HepG2 (cell line): ENCODE data around the gene ABCD1. TPM values are rescaled to one million over a fixed set of nuclear protein-coding genes. Genes with fewer than 3 reads are reported as not detected.
"Not testable (repeated sequence)": the region's sequence is repeated elsewhere in the genome, so short reads cannot be mapped to it uniquely, and the experiment has no call there.

Experiments used
- ATAC-seq: fragments of 200-7000 bp; cut with Tn5 transposase; 3 replicates; pipeline ENCODE4 v1.9.1; 2020; ENCODE audit warnings: mild to moderate bottlenecking, moderate library complexity
- BruUV-seq: library from RNA; stranded (reverse); fragments of 400-500 nt; replicated peaks from 2 replicates; lab custom pipeline; 2021; lab: Mats Ljungman, UMichigan
- CTCF ChIA-PET: fragments of 300-600 bp; formaldehyde crosslinking; extraction: SDS; loops from one replicate; lab custom pipeline; 2021; ENCODE audit warnings: low total read pairs, inconsistent platforms, low intra/inter-chr PET ratio; lab: Yijun Ruan, JAX
- POLR2A ChIA-PET: fragments of 350-600 bp; sonication (Branson Sonifier 250); formaldehyde crosslinking; loops from one replicate; lab custom pipeline; 2020; ENCODE audit warnings: antibody characterized with exemption, inconsistent platforms; lab: Yijun Ruan, JAX
- DNase-seq: peaks from one replicate; pipeline ENCODE4 v3.0.0-alpha.2; 2015; ENCODE audit warnings: low spot score
- FAIRE-seq: peaks from 3 replicates; lab custom pipeline; 2011; peaks lifted over from hg19 to GRCh38; lab: Jason Lieb, UNC
- H2AFZ ChIP-seq: one replicate; pipeline ENCODE4 v1.6.1; 2011; ENCODE audit warnings: low read length, inconsistent platforms
- H3K27ac ChIP-seq: fragments of 300-600 bp; 3 replicates; pipeline ENCODE4 v1.8.0; 2011; ENCODE audit warnings: mixed run types, mild to moderate bottlenecking, mixed read lengths, low read length, inconsistent platforms; ENCODE audit not compliant: insufficient read depth; ENCODE audit errors: extremely low read length
- H3K27me3 ChIP-seq, 2 experiments: fragments of 200-600 bp in 1 of 2; 2 replicates in 1 of 2; 3 replicates in 1 of 2; pipeline versions ENCODE4 v1.6.0 to v1.8.0; 2011; ENCODE audit warnings: low read length in 2 of 2, mild to moderate bottlenecking in 2 of 2, moderate library complexity in 2 of 2, inconsistent platforms in 1 of 2; ENCODE audit not compliant: insufficient read depth in 2 of 2, control insufficient read depth in 1 of 2
- H3K36me3 ChIP-seq, 2 experiments: fragments of 200-600 bp in 1 of 2; replicated peaks in 1 of 2; 2 replicates in 1 of 2; 3 replicates in 1 of 2; pipeline versions ENCODE4 v1.5.1 to v1.8.0; 2011; ENCODE audit warnings: low read length in 2 of 2, inconsistent platforms in 1 of 2; ENCODE audit not compliant: insufficient read depth in 2 of 2, control insufficient read depth in 1 of 2
- H3K4me1 ChIP-seq: 2 replicates; pipeline ENCODE4 v1.5.1; 2012; ENCODE audit warnings: low read length, inconsistent platforms; ENCODE audit not compliant: insufficient read depth
- H3K4me2 ChIP-seq: 2 replicates; pipeline ENCODE4 v1.6.0; 2011; ENCODE audit warnings: low read depth, low read length, inconsistent platforms
- H3K4me3 ChIP-seq, 3 experiments: fragments of 200-600 bp in 1 of 3; sonication (generic), shearing (Covaris generic) in 1 of 3; replicated peaks in 1 of 3; 2 replicates each; pipeline ENCODE4 v1.5.1; 2011 to 2016; ENCODE audit warnings: low read length in 3 of 3, inconsistent platforms in 2 of 3, low read depth in 2 of 3, mild to moderate bottlenecking in 2 of 3, control low read depth in 1 of 3, mixed read lengths in 1 of 3; ENCODE audit not compliant: insufficient read depth in 1 of 3
- H3K79me2 ChIP-seq: one replicate; pipeline ENCODE4 v1.6.1; 2011; ENCODE audit warnings: low read length, inconsistent platforms; ENCODE audit not compliant: insufficient read depth
- H3K9ac ChIP-seq: 2 replicates; pipeline ENCODE4 v1.6.0; 2011; ENCODE audit warnings: mild to moderate bottlenecking, low read depth, low read length, inconsistent platforms; ENCODE audit not compliant: insufficient read depth
- H3K9me3 ChIP-seq: 2 replicates; pipeline ENCODE4 v1.5.1; 2012; ENCODE audit warnings: mild to moderate bottlenecking, low read length
- H4K20me1 ChIP-seq: 2 replicates; pipeline ENCODE4 v1.6.0; 2011; ENCODE audit warnings: inconsistent platforms, mild to moderate bottlenecking, low read length, moderate library complexity; ENCODE audit not compliant: insufficient read depth
- AGO1 ChIP-seq: fragments of 200-400 bp; formaldehyde crosslinking; IDR thresholded peaks from 2 replicates; pipeline ENCODE4 v1.6.1; 2017; ENCODE audit warnings: mild to moderate bottlenecking, low read depth, low read length, moderate library complexity; ENCODE audit not compliant: poor library complexity, severe bottlenecking
- AGO2 ChIP-seq: fragments of 200-400 bp; formaldehyde crosslinking; optimal IDR thresholded peaks from 2 replicates; pipeline ENCODE3; 2017; ENCODE audit warnings: mild to moderate bottlenecking, low read depth, low read length, moderate library complexity
- RBFOX2 ChIP-seq: fragments of 200-400 bp; formaldehyde crosslinking; IDR thresholded peaks from 2 replicates; pipeline ENCODE4 v1.6.1; 2017; ENCODE audit warnings: low read depth, mild to moderate bottlenecking, low read length
- RORA ChIP-seq: sonication (generic); formaldehyde crosslinking; IDR thresholded peaks from 2 replicates; pipeline ENCODE4 v1.5.0; 2020; ENCODE audit warnings: mild to moderate bottlenecking, missing genetic modification reagents, moderate library complexity
- ZBTB1 ChIP-seq: sonication (generic); formaldehyde crosslinking; IDR thresholded peaks from 2 replicates; pipeline ENCODE4 v1.4.0; 2020; ENCODE audit warnings: missing genetic modification reagents, borderline replicate concordance
- ZFP90 ChIP-seq: sonication (generic); formaldehyde crosslinking; IDR thresholded peaks from 2 replicates; pipeline ENCODE4 v1.8.0; 2022; ENCODE audit warnings: missing genetic modification reagents, mild to moderate bottlenecking, inconsistent platforms, borderline replicate concordance
- ZNF180 ChIP-seq: sonication (generic); formaldehyde crosslinking; IDR thresholded peaks from 2 replicates; pipeline ENCODE4 v1.4.0; 2020; ENCODE audit warnings: low read depth, missing genetic modification reagents, borderline replicate concordance
- ZNF367 ChIP-seq: sonication (generic); formaldehyde crosslinking; IDR thresholded peaks from 2 replicates; pipeline ENCODE4 v1.4.0; 2020; ENCODE audit warnings: missing genetic modification reagents, borderline replicate concordance
- ZNF746 ChIP-seq: sonication (generic); formaldehyde crosslinking; IDR thresholded peaks from 2 replicates; pipeline ENCODE4 v1.8.0; 2022; ENCODE audit warnings: mild to moderate bottlenecking, missing genetic modification reagents
- ZZZ3 ChIP-seq: sonication (generic); formaldehyde crosslinking; IDR thresholded peaks from 2 replicates; pipeline ENCODE4 v1.4.0; 2020; ENCODE audit warnings: missing genetic modification reagents, mild to moderate bottlenecking, borderline replicate concordance
- WGBS: methylation state at CpG from one replicate; pipeline ENCODE4 v1.1.6; 2017; ENCODE audit warnings: low lambda C conversion rate; 5-methylcytosine and 5-hydroxymethylcytosine counted together
- in situ Hi-C: cut with HindIII; loops from 2 replicates; pipeline ENCODE4 v1.10.0; 2017; ENCODE audit warnings: low pct_unique_long_range_greater_than_20kb; ENCODE audit not compliant: extremely low pct_ligation_motif_present
- intact Hi-C: fragments of 100-400 bp; cut with micrococcal nuclease; formaldehyde crosslinking; loops from one replicate; pipeline ENCODE4 v1.10.0; 2022; ENCODE audit not compliant: unreplicated experiment
- polyA plus RNA-seq, 8 experiments: library from polyadenylated mRNA; depleted of rRNA in 3 of 8; stranded (reverse) in 7 of 8; unstranded in 1 of 8; fragments of >200 nt; fragmentation: Illumina TruSeq in 4 of 8; extraction: Trizol in 4 of 8; gene quantifications; 2 replicates each; pipeline versions ENCODE4 v1.2.1 to v1.2.3, GENCODE V29; 2011 to 2016; ENCODE audit warnings: low read depth in 4 of 8, missing spikeins in 1 of 8, mixed read lengths in 1 of 8; ENCODE audit not compliant: insufficient read depth in 1 of 8
- total RNA-seq, 5 experiments: library from RNA; depleted of rRNA; stranded (reverse); fragments of >200 nt; fragmentation: Illumina TruSeq; extraction: Trizol; gene quantifications; 2 replicates each; pipeline ENCODE4 v1.2.3, GENCODE V29; 2016; ENCODE audit warnings: low read depth in 1 of 5
- TF ChIP-seq, protein P1 (sequence below): sonication (generic); formaldehyde crosslinking; IDR thresholded peaks from 2 replicates; pipeline ENCODE4 v1.4.0; 2020; ENCODE audit warnings: missing genetic modification reagents
- TF ChIP-seq, protein P2 (sequence below): sonication (generic); formaldehyde crosslinking; IDR thresholded peaks from 2 replicates; pipeline ENCODE4 v1.5.1; 2020; ENCODE audit warnings: missing genetic modification reagents, mild to moderate bottlenecking, borderline replicate concordance
- TF ChIP-seq, protein P3 (sequence below): sonication (generic); formaldehyde crosslinking; IDR thresholded peaks from 2 replicates; pipeline ENCODE4 v1.4.0; 2020; ENCODE audit warnings: mild to moderate bottlenecking, missing genetic modification reagents
- TF ChIP-seq, protein P4 (sequence below): IDR thresholded peaks from 2 replicates; pipeline ENCODE4 v1.6.1; 2016

Gene ABCD1
- total and polyA plus RNA-seq, 2 of the 13 experiments (the other 11 are each of a cell fraction or from before 2014, with no cell fraction given): 11.4 to 15.9 TPM

DNA sequence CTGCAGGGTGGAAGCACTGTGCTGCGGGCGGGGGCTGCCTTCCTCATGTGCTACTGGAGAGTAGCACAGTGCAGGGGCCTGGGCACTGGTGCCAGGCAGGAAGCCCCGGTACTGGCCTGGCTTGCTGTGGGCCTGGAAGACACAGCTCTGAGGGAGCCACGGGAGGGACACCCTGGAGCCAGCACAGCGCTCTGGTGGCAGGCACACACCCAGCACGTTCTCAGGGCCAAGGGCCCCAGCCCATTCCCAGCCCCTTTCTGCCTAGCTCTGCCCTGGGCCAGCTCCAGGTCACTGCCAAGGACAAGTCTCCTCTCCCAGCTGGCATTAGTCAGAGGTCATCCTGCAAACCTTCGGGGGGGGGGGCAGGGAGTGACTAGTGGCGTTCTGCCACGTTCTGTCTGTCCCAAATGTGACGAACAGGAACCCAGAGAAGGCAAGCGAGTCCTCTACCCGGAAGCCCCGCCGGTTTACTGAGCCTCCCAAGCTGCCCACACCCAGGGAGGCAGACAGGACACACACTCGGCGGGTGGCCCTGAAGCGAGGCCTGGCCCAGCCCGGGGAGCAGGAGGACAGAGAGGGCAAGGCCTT, 24.8 kb upstream of the ABCD1 start:
- ATAC-seq: peak; percentile 11

DNA sequence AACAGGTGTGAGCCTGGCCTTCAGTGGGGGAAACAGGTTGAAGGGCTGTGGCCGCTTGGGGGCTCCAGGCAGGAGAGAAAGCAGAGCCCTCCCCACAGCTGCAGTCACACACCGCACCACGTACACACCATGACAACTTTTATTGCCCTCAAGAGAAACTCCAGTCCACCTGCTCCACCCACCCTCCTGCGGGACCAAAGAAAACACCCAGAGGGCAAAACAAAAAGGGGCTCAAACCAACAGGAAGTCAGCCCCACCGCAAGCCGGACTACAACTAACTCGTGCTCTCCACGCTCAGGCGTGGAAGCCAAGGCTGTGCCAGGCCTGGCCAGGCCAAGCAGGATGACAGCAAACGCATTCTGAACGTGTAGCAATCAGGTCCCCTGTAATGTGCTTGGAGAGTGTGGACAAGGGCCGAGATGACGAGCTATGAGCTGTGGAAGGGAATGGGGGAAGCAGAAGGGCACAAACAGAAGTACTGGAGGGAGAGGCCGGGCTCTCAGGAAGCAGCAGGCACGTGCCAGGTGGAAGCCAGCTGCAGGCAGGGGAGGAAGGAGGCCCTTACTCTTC, 24.2 kb upstream of the ABCD1 start:
- 100% methylated on average over 4 of the region's 15 CpGs for WGBS
- no peak for ATAC-seq
- in situ Hi-C loops: no loop called here
- no TSS peak for BruUV-seq
- Histone ChIP-seq H3K4me3 (no peak overlapping the region), H3K4me1 (peaks cover 14% of the 10 kb centered on the region), H2AFZ (no peak overlapping the region), H3K36me3 (peaks cover 5 to 9% of the 10 kb centered on the region in 2 experiments; a peak in 3 of 5 replicates), H3K79me2 (no peaks in the 10 kb centered on the region), H3K9me3 (no peaks in the 10 kb centered on the region), H3K4me2 (no peak overlapping the region), H3K27ac (no peak overlapping the region), H3K27me3 (no peaks in the 10 kb centered on the region), H3K9ac (no peak overlapping the region), H4K20me1 (0 out of 2 replicates have a peak, but pooled peaks cover 3% of the 10 kb centered on the region)
- POLR2A ChIA-PET: no interaction called here
- CTCF ChIA-PET: no interaction called here
- no peak for DNase-seq
- intact Hi-C loops: no loop called here
- FAIRE-seq: no peak
- TF ChIP-seq ZNF746 (CRISPR knock-in tag): no peak
- no peak for TF ChIP-seq ZFP90 (CRISPR knock-in tag)
- TF ChIP-seq RORA (CRISPR knock-in tag): no peak
- no peak for TF ChIP-seq ZZZ3 (CRISPR knock-in tag)
- TF ChIP-seq ZNF180 (CRISPR knock-in tag): no peak
- TF ChIP-seq, protein P1, sequence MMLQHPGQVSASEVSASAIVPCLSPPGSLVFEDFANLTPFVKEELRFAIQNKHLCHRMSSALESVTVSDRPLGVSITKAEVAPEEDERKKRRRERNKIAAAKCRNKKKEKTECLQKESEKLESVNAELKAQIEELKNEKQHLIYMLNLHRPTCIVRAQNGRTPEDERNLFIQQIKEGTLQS (CRISPR knock-in tag): no peak
- TF ChIP-seq, protein P2, sequence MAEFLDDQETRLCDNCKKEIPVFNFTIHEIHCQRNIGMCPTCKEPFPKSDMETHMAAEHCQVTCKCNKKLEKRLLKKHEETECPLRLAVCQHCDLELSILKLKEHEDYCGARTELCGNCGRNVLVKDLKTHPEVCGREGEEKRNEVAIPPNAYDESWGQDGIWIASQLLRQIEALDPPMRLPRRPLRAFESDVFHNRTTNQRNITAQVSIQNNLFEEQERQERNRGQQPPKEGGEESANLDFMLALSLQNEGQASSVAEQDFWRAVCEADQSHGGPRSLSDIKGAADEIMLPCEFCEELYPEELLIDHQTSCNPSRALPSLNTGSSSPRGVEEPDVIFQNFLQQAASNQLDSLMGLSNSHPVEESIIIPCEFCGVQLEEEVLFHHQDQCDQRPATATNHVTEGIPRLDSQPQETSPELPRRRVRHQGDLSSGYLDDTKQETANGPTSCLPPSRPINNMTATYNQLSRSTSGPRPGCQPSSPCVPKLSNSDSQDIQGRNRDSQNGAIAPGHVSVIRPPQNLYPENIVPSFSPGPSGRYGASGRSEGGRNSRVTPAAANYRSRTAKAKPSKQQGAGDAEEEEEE (CRISPR knock-in tag): no peak
- TF ChIP-seq, protein P3, sequence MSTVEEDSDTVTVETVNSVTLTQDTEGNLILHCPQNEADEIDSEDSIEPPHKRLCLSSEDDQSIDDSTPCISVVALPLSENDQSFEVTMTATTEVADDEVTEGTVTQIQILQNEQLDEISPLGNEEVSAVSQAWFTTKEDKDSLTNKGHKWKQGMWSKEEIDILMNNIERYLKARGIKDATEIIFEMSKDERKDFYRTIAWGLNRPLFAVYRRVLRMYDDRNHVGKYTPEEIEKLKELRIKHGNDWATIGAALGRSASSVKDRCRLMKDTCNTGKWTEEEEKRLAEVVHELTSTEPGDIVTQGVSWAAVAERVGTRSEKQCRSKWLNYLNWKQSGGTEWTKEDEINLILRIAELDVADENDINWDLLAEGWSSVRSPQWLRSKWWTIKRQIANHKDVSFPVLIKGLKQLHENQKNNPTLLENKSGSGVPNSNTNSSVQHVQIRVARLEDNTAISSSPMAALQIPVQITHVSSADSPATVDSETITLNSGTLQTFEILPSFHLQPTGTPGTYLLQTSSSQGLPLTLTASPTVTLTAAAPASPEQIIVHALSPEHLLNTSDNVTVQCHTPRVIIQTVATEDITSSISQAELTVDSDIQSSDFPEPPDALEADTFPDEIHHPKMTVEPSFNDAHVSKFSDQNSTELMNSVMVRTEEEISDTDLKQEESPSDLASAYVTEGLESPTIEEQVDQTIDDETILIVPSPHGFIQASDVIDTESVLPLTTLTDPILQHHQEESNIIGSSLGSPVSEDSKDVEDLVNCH (CRISPR knock-in tag): no peak
- TF ChIP-seq ZNF367: no peak
- TF ChIP-seq, protein P4, sequence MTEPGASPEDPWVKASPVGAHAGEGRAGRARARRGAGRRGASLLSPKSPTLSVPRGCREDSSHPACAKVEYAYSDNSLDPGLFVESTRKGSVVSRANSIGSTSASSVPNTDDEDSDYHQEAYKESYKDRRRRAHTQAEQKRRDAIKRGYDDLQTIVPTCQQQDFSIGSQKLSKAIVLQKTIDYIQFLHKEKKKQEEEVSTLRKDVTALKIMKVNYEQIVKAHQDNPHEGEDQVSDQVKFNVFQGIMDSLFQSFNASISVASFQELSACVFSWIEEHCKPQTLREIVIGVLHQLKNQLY: no peak
- no peak for TF ChIP-seq ZBTB1

More for the DNA sequence above, 24.8 kb upstream of the ABCD1 start:
- intact Hi-C loops, H4K20me1 ChIP-seq, BruUV-seq, H3K27ac ChIP-seq, CTCF ChIA-PET, FAIRE-seq, H2AFZ ChIP-seq, H3K27me3 ChIP-seq, POLR2A ChIA-PET, H3K4me3 ChIP-seq, H3K79me2 ChIP-seq, H3K4me2 ChIP-seq, DNase-seq, H3K9ac ChIP-seq, H3K9me3 ChIP-seq, in situ Hi-C loops, H3K36me3 ChIP-seq: not testable (repeated sequence)
- WGBS: no CpG with 5 or more reads among the region's 18 CpGs
- H3K4me1 ChIP-seq: peaks cover 14% of the 10 kb centered on the region
- TF ChIP-seq AGO2: peak; percentile 63
- TF ChIP-seq AGO1: peak; percentile 92
- peak; percentile 52 for TF ChIP-seq RBFOX2
